ENCODE measurements around the gene CYP2C18.
"Not testable (repeated sequence)": the region's sequence is repeated elsewhere in the genome, so short reads cannot be mapped to it uniquely, and the experiment has no call there.

Gene CYP2C18

DNA sequence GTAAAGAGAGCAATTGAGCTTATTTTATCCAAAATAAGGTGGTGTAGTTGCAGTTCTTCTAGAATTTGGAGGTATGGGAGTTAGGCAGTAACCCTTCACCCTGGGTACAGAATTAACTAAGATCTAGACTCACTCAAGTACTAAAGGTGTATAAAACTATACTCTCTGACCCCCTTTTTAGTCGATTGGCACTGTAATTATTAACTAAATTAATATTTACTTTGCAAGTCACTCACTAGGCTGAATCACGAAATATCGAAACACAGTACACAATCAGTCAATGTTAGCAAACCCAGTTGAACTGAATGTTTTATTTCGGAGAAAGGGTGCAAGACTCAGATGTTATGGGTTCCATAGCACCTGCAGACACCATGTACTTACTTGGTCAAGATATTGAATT is 64.3 kb downstream of the CYP2C18 start:
- no peak for DNase-seq

GRCh38 chr10:94757916-94758315 is 74.4 kb downstream of the CYP2C18 start:
- DNase-seq: no peak

- no peak for DNase-seq
Measured at GRCh38 chr10:94760586-94761178, 77.2 kb downstream of the CYP2C18 start.

DNA sequence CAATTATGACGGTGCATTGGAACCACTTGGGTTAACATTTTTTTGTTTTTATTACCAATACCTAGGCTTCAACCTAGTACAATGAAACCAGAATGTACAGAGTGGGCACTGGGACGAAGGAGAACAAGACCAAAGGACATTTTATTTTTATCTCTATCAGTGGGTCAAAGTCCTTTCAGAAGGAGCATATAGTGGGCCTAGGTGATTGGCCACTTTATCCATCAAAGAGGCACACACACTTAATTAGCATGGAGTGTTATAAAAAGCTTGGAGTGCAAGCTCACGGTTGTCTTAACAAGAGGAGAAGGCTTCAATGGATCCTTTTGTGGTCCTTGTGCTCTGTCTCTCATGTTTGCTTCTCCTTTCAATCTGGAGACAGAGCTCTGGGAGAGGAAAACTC is 78.9 kb downstream of the CYP2C18 start, which contains the start of gene CYP2C19:
TSS of gene CYP2C19 (plus strand) at position 289 of the 400 bp plus-strand sequence. CDS start at position 314, 25 bp downstream.
- DNase-seq: no peak

- DNase-seq: not testable (repeated sequence)
Measured at GRCh38 chr10:94775425-94775824, 91.9 kb downstream of the CYP2C18 start.

DNA sequence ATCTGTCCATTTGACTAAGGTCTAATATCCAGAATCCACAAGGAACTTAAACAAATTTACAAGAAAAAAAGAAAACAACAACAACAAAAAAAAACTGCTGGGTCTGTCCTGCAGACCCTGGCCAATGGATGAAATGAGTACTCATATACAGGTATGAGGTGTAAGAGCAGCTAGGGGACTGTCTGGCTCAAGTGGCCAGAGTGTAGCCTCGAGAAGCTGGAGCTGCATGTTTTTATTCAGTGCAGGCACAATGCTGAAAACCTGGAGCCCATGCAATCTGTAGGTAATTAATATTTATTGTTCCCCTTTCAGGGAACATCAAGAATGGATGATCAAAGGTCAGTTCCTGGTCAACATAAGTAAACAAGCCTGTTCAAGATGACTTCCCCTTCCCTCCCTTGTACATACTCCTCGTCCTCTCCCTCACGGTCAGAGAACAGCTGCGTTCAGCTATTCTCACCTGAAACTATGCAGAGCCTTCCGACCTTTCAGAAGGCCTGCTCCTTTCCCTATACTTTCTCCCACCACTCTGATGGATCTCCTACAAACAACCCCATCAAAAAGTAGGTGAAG is 94.4 kb downstream of the CYP2C18 start:
- DNase-seq: no peak

GRCh38 chr10:94780844-94781243 is 97.3 kb downstream of the CYP2C18 start:
- no peak for DNase-seq

- DNase-seq: no peak
Measured at GRCh38 chr10:94784256-94784655, 100.7 kb downstream of the CYP2C18 start.

- no peak for DNase-seq
Measured at GRCh38 chr10:94785211-94785610, 101.7 kb downstream of the CYP2C18 start.

Measured in midbrain (tissue), 1 donor.